Measurements from ENCODE around the gene IDH3A. TPM values are rescaled to one million over a fixed set of nuclear protein-coding genes. Genes with fewer than 3 reads are reported as not detected.

The IDH3A gene
- total RNA-seq, 1 donor from 2014 or later = 96.3 TPM

GRCh38 chr15:78203346-78204225, 54.4 kb downstream of the IDH3A start:
- no peak for DNase-seq (ENCODE audit: low read depth)

GRCh38 chr15:78204351-78205309, 55.5 kb downstream of the IDH3A start:
- DNase-seq (ENCODE audit: low read depth) = no peak

- no peak for DNase-seq (ENCODE audit: low read depth)
Measured at GRCh38 chr15:78205337-78205736, 56.2 kb downstream of the IDH3A start.

- DNase-seq (ENCODE audit: low read depth) = no peak
Measured at GRCh38 chr15:78205856-78206255, 56.7 kb downstream of the IDH3A start.

GRCh38 chr15:78206326-78207109, 57.4 kb downstream of the IDH3A start:
- DNase-seq (ENCODE audit: low read depth) = no peak

GRCh38 chr15:78207110-78207458, 57.9 kb downstream of the IDH3A start:
- no peak for DNase-seq (ENCODE audit: low read depth)

GRCh38 chr15:78207641-78208340, 58.6 kb downstream of the IDH3A start:
- no peak for DNase-seq (ENCODE audit: low read depth)

GRCh38 chr15:78208341-78208844, 59.2 kb downstream of the IDH3A start:
- DNase-seq (ENCODE audit: low read depth) = no peak

GRCh38 chr15:78208887-78209645, 59.9 kb downstream of the IDH3A start:
- DNase-seq (ENCODE audit: low read depth) = no peak

- peak; percentile 15 for DNase-seq (ENCODE audit: low read depth)
Measured at GRCh38 chr15:78209646-78210348, 60.6 kb downstream of the IDH3A start.

- DNase-seq (ENCODE audit: low read depth) = no peak
Measured at GRCh38 chr15:78210349-78210717, 61.2 kb downstream of the IDH3A start.

DNA sequence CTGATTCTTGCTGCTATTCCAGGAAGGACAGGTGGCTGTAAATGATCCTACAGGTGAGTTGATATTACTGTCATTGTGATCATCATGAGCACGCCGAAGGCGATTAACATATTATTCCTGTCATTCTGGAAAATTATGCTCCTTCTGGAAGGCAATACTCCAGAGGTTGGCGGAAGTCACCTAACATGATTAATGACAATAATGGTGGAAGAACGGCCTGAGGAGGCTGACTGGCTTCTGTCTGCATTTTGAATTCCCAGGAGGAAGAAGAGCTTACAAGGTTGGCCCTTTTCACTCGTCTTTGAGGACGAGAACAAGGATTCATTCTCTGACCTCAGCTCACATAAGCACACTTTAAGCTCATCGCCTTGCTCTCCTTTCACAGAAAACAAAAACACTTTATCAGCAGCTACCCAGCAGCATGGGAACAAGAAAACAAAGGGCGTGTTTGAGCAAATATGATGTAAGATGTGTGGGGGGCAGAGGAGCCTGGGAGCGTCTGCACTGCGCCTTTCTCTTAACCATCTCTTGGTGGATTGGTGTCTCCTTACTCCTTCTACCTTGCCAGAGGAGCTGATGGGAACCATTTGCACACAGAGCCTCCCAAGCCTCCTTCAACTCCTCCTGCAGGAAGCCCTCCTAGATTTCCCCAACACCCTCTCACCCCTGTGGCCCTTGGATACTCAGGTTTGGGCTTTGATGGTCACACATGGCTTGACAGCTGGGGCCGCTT, 62.2 kb downstream of the IDH3A start:
- no peak for DNase-seq (ENCODE audit: low read depth)

DNA sequence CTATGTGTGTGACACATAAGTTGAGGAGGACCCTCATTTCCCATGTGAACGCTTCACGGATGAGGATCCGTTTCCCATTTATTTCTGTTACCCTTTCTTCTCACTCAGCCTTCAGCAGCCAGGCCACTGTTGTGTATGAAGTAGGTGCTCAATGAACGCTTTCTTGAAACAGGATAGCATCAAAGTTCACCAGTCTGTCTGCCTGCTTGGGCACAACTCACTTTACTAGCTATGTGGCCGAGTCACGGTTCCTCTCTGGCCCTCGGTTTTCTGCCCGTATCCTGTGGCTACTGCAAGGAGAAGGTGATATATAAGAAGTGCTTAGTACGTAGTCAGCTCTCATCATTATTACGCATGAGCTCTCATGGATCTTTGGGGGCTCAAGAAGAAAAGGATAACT, 62.8 kb downstream of the IDH3A start:
- DNase-seq (ENCODE audit: low read depth) = no peak

- peak; percentile 66 for DNase-seq (ENCODE audit: low read depth)
Measured at GRCh38 chr15:78212546-78213424, 63.6 kb downstream of the IDH3A start.

DNA sequence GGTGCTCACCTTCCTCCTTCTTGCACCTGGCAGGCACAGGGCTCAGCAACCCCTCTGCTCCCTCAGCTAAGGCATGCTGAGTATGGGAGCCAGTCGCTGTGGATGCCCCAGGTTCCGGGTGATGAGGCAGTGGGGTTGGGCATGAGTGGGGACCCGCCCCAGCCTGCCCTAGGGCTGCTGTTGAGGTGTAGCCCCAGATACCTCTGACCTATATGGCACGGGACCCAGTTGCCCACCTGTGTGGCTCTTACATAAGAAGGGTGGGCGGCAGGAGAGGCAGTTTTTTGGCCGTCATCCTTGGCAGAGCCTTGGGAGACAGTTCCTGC, 64.2 kb downstream of the IDH3A start:
- DNase-seq (ENCODE audit: low read depth) = no peak

GRCh38 chr15:78213956-78214355, 64.8 kb downstream of the IDH3A start:
- DNase-seq (ENCODE audit: low read depth) = no peak

- DNase-seq (ENCODE audit: low read depth) = peak; percentile 91
Measured at GRCh38 chr15:78216276-78217104, 67.3 kb downstream of the IDH3A start.

Measured in renal cortical epithelial cell (primary cell).